GM21576 (cell line): ENCODE results near the gene PDGFB.

Source experiments
- ATAC-seq: cut with Tn5 transposase; IDR thresholded peaks from one replicate; pipeline ENCODE4 v1.9.1; 2021; ENCODE audit warnings: mild to moderate bottlenecking, moderate library complexity; ENCODE audit not compliant: unreplicated experiment

PDGFB gene

DNA sequence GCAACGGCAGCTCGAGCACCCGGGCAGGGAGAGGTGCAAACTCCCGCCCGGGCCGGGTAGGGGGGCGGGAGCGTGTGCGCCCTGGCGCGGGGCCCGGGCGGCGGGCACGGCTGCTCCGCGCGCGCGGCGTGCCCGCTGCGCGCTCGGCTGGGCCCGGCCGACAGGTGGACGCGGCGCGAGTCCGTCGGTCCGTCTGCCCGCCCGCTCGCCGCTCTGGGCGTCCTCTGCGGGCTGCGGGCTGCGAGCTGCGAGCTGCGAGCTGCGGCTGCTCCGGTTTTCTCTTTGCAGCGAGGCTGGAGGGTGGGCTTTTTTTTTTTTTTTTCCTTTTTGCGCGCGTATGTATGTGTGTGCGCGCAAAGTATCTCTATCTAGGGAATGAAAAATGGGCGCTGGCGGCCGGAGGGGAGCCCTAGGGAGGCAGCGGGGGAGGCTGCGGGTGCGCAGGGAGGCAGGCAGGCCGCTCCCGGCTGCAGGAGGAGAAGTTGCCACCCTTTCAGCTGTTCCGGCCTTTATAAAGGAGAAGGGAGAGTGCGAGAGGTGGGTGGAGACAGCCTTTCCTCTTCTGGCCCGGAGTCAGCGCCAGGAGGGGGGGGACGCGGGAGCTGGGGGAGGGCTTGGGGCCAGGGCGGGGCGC, at the start of gene PDGFB:
TSS of gene PDGFB (minus strand) at position 487 of the 634 bp plus-strand sequence. CDS start 1,019 bp downstream, outside the sequence.
- no peak for ATAC-seq

DNA sequence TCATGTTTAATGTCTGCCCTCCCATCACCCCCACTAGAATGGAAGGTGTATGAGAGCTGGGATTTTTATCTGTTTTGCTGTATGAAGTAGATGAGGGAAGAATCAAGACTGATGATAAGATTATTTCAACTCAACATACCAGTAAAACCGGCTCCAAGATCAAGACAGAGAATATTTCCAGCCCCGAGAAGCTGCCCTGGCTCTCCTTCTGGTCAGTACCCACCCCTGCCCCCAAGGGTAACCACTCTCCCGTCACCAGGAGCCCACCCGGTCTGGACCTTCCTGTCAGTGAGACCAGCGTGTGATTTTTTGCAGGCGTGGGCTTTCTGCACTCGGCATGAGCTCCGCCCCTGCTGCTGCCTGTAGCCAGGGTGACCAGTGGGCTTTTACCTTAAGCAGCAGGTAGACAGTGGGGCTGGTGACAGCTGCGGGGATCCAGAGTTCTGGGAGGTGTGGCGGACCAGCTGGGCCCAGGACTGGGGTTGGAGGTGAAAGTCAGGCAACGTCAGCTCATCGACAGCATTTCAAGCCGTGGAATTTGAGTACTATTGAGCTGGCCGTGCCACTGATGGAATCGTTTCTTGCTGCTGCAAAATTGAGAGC, 49.1 kb upstream of the PDGFB start:
- ATAC-seq, result no peak

- ATAC-seq, result no peak
Observed at GRCh38 chr22:39292561-39293074, 47.8 kb upstream of the PDGFB start.

- ATAC-seq, result no peak
Observed at GRCh38 chr22:39292031-39292462, 47.3 kb upstream of the PDGFB start.

GRCh38 chr22:39291523-39291922, 46.7 kb upstream of the PDGFB start:
- ATAC-seq, result no peak

DNA sequence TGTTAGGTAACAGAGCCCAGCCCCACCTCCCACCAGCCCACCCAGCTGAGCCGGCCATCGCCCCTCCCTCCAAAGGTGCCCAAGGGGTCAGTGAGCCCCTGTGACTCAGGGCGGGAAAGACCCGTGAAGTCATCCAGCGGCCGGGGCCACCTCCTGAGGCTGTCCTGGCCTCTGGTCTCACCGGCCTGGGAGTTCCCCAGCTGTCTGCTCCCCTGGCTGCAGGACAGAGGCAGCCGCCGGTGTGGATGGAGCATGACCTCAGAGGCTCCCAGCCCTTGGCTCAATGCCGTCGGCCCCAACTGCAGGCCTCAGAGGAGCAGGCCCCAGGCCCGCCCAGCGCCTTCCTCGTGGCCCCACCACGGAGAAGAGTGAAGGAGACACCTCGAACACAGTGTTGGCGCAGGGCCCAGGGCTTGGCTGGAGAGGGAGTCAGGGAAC, 46.0 kb upstream of the PDGFB start:
- ATAC-seq, result no peak

DNA sequence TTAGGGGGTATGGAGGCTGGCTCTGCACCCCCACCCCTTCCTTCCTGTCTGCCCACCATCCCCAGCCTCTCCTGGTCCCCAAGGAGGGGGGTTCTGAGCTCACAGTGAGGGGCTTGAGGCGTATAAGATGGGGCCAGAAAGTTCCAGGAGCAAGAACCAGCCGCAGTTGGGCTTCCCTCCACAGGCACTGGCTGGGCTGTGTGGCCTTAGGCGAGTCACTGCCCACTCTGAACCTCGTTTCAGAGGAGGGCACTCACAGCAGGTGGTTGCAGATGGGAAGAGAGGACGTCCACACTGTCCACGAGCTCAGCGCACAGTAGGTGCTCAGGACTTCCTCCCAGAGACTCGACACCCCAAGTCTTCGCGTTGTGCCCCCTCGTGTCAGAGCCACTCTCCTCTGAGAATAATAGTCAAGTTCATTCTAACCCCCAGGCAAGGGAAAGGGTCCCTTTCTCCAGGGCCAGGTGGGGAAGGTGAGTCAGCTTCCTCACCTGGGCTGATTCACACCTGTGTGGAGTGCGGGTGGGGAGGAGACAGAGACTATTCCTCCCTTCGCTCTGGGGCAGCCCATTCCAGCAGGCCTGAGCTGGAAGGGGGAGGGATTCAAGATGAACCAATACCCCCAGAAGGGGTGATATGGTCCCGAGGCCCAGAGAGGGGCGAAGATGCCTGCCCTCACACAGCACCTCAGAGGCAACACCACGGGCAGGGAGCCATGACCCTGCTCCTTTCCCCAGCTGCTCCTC, 45.4 kb upstream of the PDGFB start:
- no peak for ATAC-seq

GRCh38 chr22:39289533-39289932, 44.8 kb upstream of the PDGFB start:
- no peak for ATAC-seq

- no peak for ATAC-seq
Observed at GRCh38 chr22:39288135-39288898, 43.5 kb upstream of the PDGFB start.

DNA sequence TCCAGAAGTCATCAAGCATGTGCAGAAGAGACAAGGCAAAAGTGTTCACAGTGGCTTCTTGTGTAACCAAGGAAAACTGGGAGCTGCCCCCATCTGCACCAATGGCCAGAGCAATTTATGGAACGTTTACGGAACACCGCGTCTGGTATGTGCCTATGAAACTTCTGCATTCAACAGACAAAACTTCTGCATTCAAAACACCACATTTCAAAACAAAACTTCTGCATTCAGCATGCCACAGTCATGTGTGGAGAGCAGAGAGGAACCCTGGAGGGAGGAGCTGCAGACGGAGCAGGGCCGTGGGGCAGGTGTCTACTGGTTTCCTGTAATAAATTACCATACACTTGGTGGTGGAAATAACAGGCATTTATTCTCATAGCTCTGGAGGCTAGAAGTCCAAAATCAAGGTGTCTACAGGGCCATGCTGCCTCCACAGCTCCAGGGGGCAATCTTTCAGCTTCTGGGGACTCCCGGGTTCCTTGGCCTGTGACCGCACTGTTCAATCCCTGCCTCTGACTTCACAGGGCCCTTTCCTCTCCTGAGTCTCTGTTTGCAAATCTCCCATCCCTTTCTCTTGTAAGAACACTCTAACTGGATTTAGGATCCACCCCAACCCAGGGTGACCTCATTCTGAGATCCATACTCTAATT, 42.4 kb upstream of the PDGFB start:
- ATAC-seq, result no peak

DNA sequence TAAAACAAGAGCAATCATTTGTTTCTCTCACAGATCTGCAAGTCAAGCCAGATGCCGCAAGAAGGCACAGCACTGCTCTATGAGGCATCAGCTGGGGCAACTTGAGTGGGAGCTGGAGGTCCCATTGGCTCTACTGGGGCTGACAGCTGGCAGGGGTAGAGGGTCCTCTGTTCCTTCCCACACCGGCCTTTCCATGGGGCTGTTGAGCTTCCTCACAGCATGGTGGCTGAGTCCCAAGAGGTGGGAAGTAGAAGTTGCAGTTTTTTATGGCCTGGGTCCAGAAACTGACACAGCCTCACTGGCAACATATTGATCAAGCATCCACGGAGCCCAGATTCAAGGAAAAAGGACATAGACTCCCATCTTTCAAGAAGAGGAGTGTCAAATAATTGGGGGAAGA, 40.2 kb upstream of the PDGFB start:
- no peak for ATAC-seq

GRCh38 chr22:39284142-39284980, 39.6 kb upstream of the PDGFB start:
- ATAC-seq, result no peak

DNA sequence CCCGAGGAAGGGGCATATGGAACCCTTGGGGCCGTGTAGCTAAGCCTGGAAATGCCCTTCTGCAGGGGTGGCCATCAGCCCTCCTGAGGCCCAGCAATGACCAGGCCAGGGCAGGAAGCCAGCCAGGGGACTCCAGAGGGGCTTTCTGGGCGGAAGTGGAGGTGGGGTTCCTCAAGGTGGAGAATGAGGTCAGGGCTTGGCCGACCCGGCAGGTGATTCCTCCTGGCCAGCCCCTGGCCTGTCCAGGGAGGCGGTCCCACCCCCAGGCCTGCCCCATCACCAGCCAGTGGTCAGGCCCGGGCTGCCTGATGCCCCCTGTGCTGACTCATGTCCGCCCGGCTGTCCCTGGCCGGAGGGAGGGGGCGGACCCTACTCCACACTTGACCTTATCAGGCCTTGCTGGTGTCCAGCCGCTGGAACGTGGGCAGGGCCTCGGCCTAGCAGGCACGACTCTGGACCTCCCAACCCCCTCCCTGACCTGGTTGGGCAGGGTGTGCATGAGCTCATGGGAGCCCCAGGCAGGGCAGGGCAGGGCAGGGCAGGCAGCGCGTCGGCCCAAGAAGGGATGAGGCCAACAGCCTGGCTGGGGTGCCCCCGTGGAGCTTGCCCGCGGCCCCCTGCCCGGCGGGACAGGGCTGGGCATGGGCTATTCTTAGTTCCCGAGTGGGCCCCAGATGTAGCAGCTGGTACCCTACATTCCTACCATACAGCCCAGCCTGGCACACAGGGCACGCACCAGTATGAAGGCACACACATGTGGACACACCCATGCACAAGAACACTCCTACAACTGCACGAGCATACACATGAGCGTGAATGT, 38.8 kb upstream of the PDGFB start:
- ATAC-seq, result no peak

DNA sequence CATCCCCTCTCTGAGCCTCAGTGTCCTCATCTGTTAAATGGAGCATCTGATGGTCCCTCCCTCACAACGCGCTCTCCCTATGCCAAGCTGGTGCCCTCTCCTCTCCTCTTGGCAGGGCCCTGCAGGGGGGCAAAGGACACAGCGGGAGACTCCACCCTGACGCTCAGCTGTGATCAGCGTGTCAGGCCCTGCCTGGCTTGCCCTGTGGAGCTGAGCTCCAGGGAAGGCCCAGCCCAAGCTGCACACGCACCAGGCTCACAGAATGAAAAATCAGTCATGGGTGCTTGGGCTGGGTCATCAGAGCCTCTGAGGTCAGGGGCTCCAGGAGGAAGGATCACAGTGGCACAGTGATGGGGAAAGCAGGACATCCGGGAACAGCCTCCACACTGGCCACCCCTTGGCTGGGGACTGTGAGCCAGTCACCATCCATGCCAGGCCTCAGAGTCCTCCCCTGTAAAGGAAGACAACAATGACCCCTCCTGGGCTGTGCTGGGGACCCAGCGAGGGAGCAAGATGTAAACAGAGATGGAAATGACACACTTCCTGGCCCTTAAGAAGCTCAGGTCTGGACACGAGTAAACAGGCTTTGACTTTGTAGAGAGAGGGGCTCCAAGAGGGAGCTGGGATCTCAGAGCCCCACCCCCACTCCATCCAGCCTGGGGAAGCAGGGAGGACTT, 38.0 kb upstream of the PDGFB start:
- no peak for ATAC-seq

DNA sequence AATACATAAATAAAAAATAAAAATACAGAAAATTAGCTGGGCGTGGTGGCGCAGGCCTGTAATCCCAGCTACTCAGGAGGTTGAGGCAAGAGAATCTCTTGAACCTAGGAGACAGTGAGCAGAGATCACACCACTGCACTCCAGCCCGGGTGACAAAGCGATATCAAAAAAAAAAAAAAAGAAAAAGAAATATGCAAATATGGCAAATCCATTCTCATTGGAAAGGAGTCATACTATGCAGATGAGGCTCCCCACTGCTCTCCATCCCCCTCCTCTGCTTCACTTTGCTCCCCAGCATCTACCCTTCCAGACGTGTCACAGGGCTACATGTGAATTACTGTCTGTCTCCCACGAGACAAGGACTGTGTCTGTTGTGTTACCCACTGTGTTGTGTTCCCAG, 36.3 kb upstream of the PDGFB start:
- no peak for ATAC-seq

DNA sequence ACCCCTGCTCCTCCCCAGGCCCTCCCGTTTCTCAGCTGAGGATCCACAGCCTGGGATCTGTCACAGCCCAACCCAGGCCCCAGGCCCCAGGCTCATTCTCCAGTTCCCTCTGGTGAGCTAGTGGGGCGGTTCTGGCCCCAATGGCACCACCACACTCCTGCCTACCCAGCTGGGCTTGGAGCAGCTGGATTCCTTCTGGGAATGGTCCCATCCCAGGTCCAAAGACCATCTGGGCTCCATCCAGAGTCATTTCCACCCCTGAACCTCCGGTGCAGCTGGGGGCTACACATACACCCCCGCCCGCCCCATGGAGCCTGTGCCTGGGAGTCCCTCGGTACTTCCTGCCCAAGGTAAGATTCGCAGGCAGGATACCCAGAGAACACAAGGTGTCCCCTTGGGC, 35.5 kb upstream of the PDGFB start:
- no peak for ATAC-seq

DNA sequence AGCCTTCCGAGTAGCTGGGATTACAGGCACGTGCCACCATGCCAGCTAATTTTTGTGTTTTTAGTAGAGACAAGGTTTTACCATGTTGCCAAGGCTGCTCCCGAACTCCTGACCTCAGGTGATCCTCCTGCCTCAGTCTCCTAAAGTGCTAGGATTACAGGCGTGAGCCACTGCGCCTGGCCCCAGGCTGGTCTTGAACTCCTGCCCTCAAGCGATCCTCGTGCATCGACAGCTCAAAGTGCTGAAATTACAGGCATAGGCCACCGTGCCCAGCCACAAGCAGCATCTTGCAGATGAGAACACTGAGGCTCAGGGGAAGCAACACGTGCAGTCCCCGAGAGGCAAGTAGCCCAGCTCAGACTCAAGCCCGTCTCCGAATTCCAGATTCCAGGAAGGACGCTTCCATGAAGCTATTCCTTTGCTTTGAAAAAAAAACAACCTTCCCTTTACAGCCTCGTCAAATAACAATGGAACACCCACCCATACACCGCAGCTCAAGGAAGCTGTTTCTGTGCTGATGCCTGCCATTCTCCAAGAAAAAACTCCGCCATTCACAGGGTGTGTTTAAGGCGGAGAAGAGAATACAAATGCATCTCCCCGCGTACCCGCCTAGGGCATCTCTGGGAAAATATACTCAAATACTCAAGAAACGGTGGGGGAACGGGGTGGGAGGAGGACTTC, 34.5 kb upstream of the PDGFB start:
- no peak for ATAC-seq

GRCh38 chr22:39278040-39278439, 33.3 kb upstream of the PDGFB start:
- no peak for ATAC-seq
